GM10248 (cell line): ENCODE results near the gene PLCB1.

Source experiments
- CTCF ChIA-PET: fragments of 300-600 bp; sonication (Branson Sonifier 250); formaldehyde crosslinking; extraction: SDS; loops from one replicate; lab custom pipeline; 2021; ENCODE audit warnings: antibody characterized with exemption; lab: Yijun Ruan, JAX
- POLR2A ChIA-PET: fragments of 350-650 bp; sonication (Branson Sonifier 250); formaldehyde crosslinking; extraction: SDS; loops from one replicate; lab custom pipeline; 2020; ENCODE audit warnings: antibody characterized with exemption; lab: Yijun Ruan, JAX
- DNase-seq: peaks from one replicate; pipeline ENCODE4 v3.0.0; 2012; ENCODE audit errors: extremely low spot score
- CTCF ChIP-seq: IDR thresholded peaks from 2 replicates; pipeline ENCODE4 v1.5.1; 2012; ENCODE audit warnings: mild to moderate bottlenecking, low read depth; ENCODE audit errors: extremely low read depth, missing control alignments, control extremely low read depth

The PLCB1 gene

GRCh38 chr20:8646716-8647115, 514.6 kb downstream of the PLCB1 start:
- ChIA-PET CTCF (no interaction called here), POLR2A (no interaction called here)
- DNase-seq, result no peak
- no peak for TF ChIP-seq CTCF

GRCh38 chr20:8647961-8648441, 515.9 kb downstream of the PLCB1 start:
- DNase-seq, result no peak
- CTCF ChIA-PET, result interaction anchor here (1.1 kb wide), 1 partner anchor 9 kb away, joined by 3 read pairs; no protein-coding TSS in a partner anchor

GRCh38 chr20:8648466-8648865, 516.4 kb downstream of the PLCB1 start:
- TF ChIP-seq CTCF, result no peak
- CTCF ChIA-PET, result interaction anchor here (1.1 kb wide), 1 partner anchor 10 kb away, joined by 3 read pairs; no protein-coding TSS in a partner anchor
- POLR2A ChIA-PET, result no interaction called here
- no peak for DNase-seq

More at GRCh38 chr20:8647961-8648441, 515.9 kb downstream of the PLCB1 start:
- POLR2A ChIA-PET, result no interaction called here
- TF ChIP-seq CTCF, result no peak

GRCh38 chr20:8652396-8652795, 520.3 kb downstream of the PLCB1 start:
- ChIA-PET POLR2A (no interaction called here), CTCF (no interaction called here)
- no peak for DNase-seq
- TF ChIP-seq CTCF, result no peak

- no peak for TF ChIP-seq CTCF
- DNase-seq, result no peak
- POLR2A ChIA-PET, result no interaction called here
- CTCF ChIA-PET, result interaction anchor here (1.0 to 1.4 kb wide), 3 partner anchors 12 to 19 kb away, joined by 3 to 4 read pairs (median 3); no protein-coding TSS in a partner anchor
Observed at GRCh38 chr20:8654486-8654885, 522.4 kb downstream of the PLCB1 start.

- CTCF ChIA-PET, result no interaction called here
- TF ChIP-seq CTCF, result no peak
Observed at GRCh38 chr20:8656335-8656734, 524.3 kb downstream of the PLCB1 start.

GRCh38 chr20:8657664-8658063, 525.6 kb downstream of the PLCB1 start:
- ChIA-PET CTCF (no interaction called here), POLR2A (no interaction called here)
- no peak for DNase-seq
- no peak for TF ChIP-seq CTCF

More at GRCh38 chr20:8656335-8656734, 524.3 kb downstream of the PLCB1 start:
- POLR2A ChIA-PET, result no interaction called here
- DNase-seq, result no peak
